ENCODE data around the gene FILIP1L.

DNA sequence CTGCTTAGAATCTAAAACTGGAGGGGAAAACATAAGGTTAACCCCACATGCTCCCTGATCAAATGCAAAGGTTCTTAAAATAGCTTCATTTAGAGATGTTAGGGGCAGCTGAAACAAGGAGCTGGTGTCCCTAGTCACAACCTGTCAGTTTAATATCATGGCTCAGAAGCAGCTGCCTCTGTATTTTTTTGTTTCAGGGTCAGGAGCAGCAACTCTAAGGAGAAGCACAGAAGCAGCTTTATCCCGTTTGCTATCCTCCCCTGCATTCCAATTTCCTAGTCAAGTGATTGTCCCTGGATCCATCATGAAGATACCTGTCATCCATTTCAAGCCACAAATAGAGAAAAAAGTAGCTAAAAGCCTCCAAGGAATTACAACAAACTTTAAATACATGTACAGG lies 4.1 kb downstream of the FILIP1L start:
- TF ChIP-seq, protein P1, sequence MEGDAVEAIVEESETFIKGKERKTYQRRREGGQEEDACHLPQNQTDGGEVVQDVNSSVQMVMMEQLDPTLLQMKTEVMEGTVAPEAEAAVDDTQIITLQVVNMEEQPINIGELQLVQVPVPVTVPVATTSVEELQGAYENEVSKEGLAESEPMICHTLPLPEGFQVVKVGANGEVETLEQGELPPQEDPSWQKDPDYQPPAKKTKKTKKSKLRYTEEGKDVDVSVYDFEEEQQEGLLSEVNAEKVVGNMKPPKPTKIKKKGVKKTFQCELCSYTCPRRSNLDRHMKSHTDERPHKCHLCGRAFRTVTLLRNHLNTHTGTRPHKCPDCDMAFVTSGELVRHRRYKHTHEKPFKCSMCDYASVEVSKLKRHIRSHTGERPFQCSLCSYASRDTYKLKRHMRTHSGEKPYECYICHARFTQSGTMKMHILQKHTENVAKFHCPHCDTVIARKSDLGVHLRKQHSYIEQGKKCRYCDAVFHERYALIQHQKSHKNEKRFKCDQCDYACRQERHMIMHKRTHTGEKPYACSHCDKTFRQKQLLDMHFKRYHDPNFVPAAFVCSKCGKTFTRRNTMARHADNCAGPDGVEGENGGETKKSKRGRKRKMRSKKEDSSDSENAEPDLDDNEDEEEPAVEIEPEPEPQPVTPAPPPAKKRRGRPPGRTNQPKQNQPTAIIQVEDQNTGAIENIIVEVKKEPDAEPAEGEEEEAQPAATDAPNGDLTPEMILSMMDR (IDR thresholded peaks at IDR 0.05): no peak
- TF ChIP-seq EZH2 (IDR thresholded peaks at IDR 0.05) (no peak), EZH2phosphoT487 (IDR thresholded peaks at IDR 0.05) (no peak)
